ENCODE measurements around the gene LZIC. TPM values are rescaled to one million over a fixed set of nuclear protein-coding genes. Genes with fewer than 3 reads are reported as not detected.
A peak's percentile ranks its signal among the peaks of the same experiment; 100 is the strongest.
"Not testable (repeated sequence)": the region's sequence is repeated elsewhere in the genome, so short reads cannot be mapped to it uniquely, and the experiment has no call there.

The LZIC gene
- total and polyA plus RNA-seq, 9 of the 15 experiments (the other 6 are each of a cell fraction or from before 2014, with no cell fraction given): 32.9 to 109 (median 61.7) TPM

GRCh38 chr1:9917495-9917894 lies 25.7 kb downstream of the LZIC start:
- H3K9me3 ChIP-seq (replicated peaks; ENCODE audit: control insufficient read depth, insufficient read depth, low read depth, low read length); H3K4me2 ChIP-seq (ENCODE audit: insufficient read depth, low read length); H4K20me1 ChIP-seq (replicated peaks; ENCODE audit: control insufficient read depth, insufficient read depth, low read length); FAIRE-seq; H3K27ac ChIP-seq (ENCODE audit: extremely low read depth, low read depth, low read length); H3K4me3 ChIP-seq; in situ Hi-C loops (cut with MboI); H3K79me2 ChIP-seq (ENCODE audit: control insufficient read depth, insufficient read depth, low read length); BruUV-seq (replicated peaks); H3K27me3 ChIP-seq (ENCODE audit: control insufficient read depth in 2 of 2, insufficient read depth in 2 of 2, low read length in 2 of 2); DNase-seq (ENCODE audit: extremely low read depth in 1 of 4, low spot score in 3 of 4); H3K9me1 ChIP-seq (ENCODE audit: control insufficient read depth, insufficient read depth, low read length); H2AFZ ChIP-seq (ENCODE audit: low read depth, low read length); H3K4me1 ChIP-seq (replicated peaks in 1 of 2; ENCODE audit: control insufficient read depth in 2 of 2, insufficient read depth in 2 of 2, low read length in 2 of 2); ATAC-seq; CTCF ChIA-PET (ENCODE audit: low intra/inter-chr PET ratio); H3K9ac ChIP-seq (ENCODE audit: insufficient read depth in 1 of 2, low read depth in 2 of 2, low read length in 2 of 2); intact Hi-C loops (cut with micrococcal nuclease); H3K36me3 ChIP-seq (ENCODE audit: control insufficient read depth, insufficient read depth, low read length): not testable (repeated sequence)
- POLR2A ChIA-PET: interaction anchor here (0.7 to 2.7 kb wide), 3 partner anchors 9 to 143 kb away, joined by 3 to 9 read pairs (median 4); no protein-coding TSS in a partner anchor
- WGBS (ENCODE audit: insufficient coverage, low coverage, missing lambda C conversion rate): 31% methylated on average over 3 of the region's 3 CpGs

GRCh38 chr1:9916452-9916851 lies 26.7 kb downstream of the LZIC start:
- no TSS peak for BruUV-seq (replicated peaks)
- WGBS (ENCODE audit: insufficient coverage, low coverage, missing lambda C conversion rate): 75% methylated on average over 2 of the region's 2 CpGs
- H3K4me1 ChIP-seq (replicated peaks in 1 of 2; ENCODE audit: control insufficient read depth in 2 of 2, insufficient read depth in 2 of 2, low read length in 2 of 2): peaks cover 15 to 16% of the 10 kb centered on the region in 2 experiments
- ATAC-seq (no peak), FAIRE-seq (no peak), DNase-seq (ENCODE audit: extremely low read depth in 1 of 4, low spot score in 3 of 4) (no peak)
- H3K9ac ChIP-seq (ENCODE audit: insufficient read depth in 1 of 2, low read depth in 2 of 2, low read length in 2 of 2): no peak overlapping the region
- peak overlapping the region; percentile 26; the same call in 1 of the 2 replicates for H2AFZ ChIP-seq (ENCODE audit: low read depth, low read length)
- H4K20me1 ChIP-seq (replicated peaks; ENCODE audit: control insufficient read depth, insufficient read depth, low read length): no peaks in the 10 kb centered on the region
- no peaks in the 10 kb centered on the region for H3K9me3 ChIP-seq (replicated peaks; ENCODE audit: control insufficient read depth, insufficient read depth, low read depth, low read length)
- H3K27ac ChIP-seq (ENCODE audit: extremely low read depth, low read depth, low read length): no peak overlapping the region
- in situ Hi-C loops (cut with MboI): no loop called here
- H3K79me2 ChIP-seq (ENCODE audit: control insufficient read depth, insufficient read depth, low read length): no peaks in the 10 kb centered on the region
- POLR2A ChIA-PET: interaction anchor here (2.7 kb wide), 1 partner anchor 12 kb away, joined by 9 read pairs; no protein-coding TSS in a partner anchor
- no peaks in the 10 kb centered on the region for H3K36me3 ChIP-seq (ENCODE audit: control insufficient read depth, insufficient read depth, low read length)
- H3K4me3 ChIP-seq: no peak overlapping the region
- CTCF ChIA-PET (ENCODE audit: low intra/inter-chr PET ratio): no interaction called here
- H3K27me3 ChIP-seq (ENCODE audit: control insufficient read depth in 2 of 2, insufficient read depth in 2 of 2, low read length in 2 of 2): no peaks in the 10 kb centered on the region
- H3K4me2 ChIP-seq (ENCODE audit: insufficient read depth, low read length): no peak overlapping the region
- intact Hi-C loops (cut with micrococcal nuclease): no loop called here
- no peaks in the 10 kb centered on the region for H3K9me1 ChIP-seq (ENCODE audit: control insufficient read depth, insufficient read depth, low read length)
- TF ChIP-seq L3MBTL2 (IDR thresholded peaks at IDR 0.05) (no peak), CREBBP (IDR thresholded peaks at IDR 0.05; ENCODE audit: low read depth, low read length) (no peak), ZMIZ1 (IDR thresholded peaks at IDR 0.05; ENCODE audit: low read depth in 2 of 2, low read length in 2 of 2) (no peak), SFPQ (IDR thresholded peaks at IDR 0.05; ENCODE audit: low read depth, low read length) (no peak)

Measured in K562 (cell line).